HG03342 (cell line): ENCODE results near the gene PIEZO2.
"Not testable (repeated sequence)": the region's sequence is repeated elsewhere in the genome, so short reads cannot be mapped to it uniquely, and the experiment has no call there.

Experiments
- ATAC-seq: cut with Tn5 transposase; IDR thresholded peaks from one replicate; pipeline ENCODE4 v1.9.1; 2021; ENCODE audit warnings: mild to moderate bottlenecking, moderate library complexity; ENCODE audit not compliant: unreplicated experiment

Gene PIEZO2

GRCh38 chr18:10930076-10930475, 219.3 kb downstream of the PIEZO2 start:
- no peak for ATAC-seq

- ATAC-seq = peak; percentile 80
Measured at GRCh38 chr18:10928772-10929373, 220.5 kb downstream of the PIEZO2 start.

GRCh38 chr18:10928011-10928771, 221.2 kb downstream of the PIEZO2 start:
- ATAC-seq = no peak

DNA sequence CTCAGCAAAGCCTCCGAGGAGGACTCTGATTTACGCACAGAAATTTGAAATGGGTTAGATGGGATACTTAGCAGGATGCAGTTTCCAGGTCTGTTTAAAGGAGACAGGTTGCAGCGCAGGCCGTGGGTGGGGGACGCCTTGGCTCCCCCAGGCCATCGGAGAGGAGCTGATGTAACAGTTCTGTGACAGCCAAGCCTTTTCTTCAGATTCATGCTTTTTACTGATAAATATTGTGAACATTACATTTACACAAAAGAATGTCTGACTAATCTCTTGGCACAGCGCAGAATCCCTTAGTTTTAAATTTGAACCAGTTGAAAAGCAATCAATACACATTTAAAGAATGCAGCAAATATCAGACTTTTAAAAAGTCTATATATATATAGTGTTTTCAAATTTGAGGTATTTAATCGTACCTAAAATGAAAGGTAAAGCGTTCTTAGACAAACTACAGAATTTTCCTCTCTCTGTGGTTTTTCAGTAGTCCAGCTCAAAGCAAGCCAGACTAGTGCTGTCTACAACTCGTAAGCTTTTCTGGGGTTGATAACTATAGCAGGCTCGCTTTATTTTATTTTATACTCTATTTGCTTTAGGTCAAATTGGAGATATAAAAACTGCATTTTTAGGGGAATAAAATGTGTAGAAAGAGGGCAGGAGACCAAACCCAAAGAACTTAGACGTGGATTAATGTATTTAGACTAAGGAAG, 221.9 kb downstream of the PIEZO2 start:
- ATAC-seq = no peak

- no peak for ATAC-seq
Measured at GRCh38 chr18:10926621-10927161, 222.7 kb downstream of the PIEZO2 start.

DNA sequence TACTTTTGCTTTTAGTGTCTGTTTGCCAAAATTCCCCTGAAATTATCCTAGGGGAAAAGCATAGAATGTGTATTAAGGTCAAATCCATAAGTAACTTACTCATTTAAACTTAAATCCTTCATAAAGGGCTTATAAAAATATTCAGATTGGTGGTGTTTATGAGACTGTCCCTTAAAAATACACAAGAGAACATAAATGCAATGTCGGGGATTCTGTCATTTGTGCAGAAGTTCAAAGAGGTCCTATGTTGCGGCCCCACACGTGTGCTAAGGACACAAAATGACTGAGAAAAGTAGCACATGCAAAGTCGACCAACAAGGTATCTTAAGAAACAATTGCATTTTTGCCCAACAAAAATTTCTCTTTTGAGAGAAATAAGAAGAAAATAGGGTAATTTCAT, 225.1 kb downstream of the PIEZO2 start:
- ATAC-seq = no peak

- ATAC-seq = no peak
Measured at GRCh38 chr18:10923551-10924070, 225.8 kb downstream of the PIEZO2 start.

- ATAC-seq = no peak
Measured at GRCh38 chr18:10923141-10923540, 226.2 kb downstream of the PIEZO2 start.

GRCh38 chr18:10922712-10923111, 226.7 kb downstream of the PIEZO2 start:
- not testable (repeated sequence) for ATAC-seq

GRCh38 chr18:10920309-10920708, 229.1 kb downstream of the PIEZO2 start:
- not testable (repeated sequence) for ATAC-seq

DNA sequence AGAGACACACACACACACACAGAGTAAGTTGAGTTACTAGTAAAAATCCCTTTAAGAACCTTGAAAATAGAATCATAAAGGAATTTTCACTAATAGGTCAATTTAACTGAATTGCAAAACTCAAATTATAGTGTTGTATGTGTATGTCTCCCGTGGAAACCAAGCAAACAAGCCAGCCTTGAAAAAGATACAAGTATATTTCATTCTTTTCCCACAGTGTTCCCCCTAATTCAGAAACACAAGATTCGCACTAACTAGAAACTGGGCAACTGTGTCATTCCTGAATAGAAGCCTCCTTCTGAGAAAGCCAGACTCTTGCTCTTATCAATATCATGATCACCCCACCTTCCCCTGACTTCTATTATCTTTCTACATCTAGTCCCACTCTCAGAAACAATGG, 229.5 kb downstream of the PIEZO2 start:
- no peak for ATAC-seq

GRCh38 chr18:10916865-10917264, 232.5 kb downstream of the PIEZO2 start:
- no peak for ATAC-seq

DNA sequence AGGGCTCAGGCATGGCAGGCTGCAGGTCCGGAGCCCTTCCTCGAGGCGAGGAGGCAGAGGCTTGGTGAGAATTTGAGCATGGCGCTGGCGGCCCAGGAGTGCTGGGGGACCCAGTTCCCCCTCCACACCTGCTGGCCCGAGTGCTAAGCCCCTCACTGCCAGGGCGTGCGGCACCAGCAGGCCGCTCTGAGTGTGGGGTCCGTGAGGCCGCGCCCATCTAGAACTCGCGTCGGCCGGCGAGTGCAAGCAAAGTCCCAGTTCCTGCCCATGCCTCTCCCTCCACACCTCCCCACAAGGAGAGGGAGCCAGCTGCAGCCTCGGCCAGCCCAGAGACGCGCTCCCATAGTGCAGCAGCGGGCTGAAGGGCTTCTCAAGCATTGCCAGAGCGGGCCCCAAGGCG, 233.0 kb downstream of the PIEZO2 start:
- ATAC-seq = no peak

DNA sequence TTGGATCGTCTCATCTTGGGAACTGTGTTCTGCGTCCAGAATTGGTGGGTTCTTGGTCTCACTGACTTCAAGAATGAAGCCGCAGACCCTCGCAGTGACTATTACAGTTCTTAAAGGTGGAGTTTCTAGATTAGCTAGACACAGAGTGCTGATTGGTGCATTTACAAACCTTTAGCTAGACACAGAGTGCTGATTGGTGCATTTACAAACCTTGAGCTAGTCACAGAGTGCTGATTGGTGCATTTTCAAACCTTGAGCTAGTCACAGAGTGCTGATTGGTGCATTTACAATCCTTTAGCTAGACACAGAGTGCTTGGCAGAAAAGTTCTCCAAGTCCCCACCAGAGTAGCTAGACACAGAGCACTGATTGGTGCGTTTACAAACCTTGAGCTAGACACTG, 233.6 kb downstream of the PIEZO2 start:
- not testable (repeated sequence) for ATAC-seq

- ATAC-seq = not testable (repeated sequence)
Measured at GRCh38 chr18:10914610-10915009, 234.8 kb downstream of the PIEZO2 start.

GRCh38 chr18:10913919-10914318, 235.4 kb downstream of the PIEZO2 start:
- ATAC-seq = no peak

DNA sequence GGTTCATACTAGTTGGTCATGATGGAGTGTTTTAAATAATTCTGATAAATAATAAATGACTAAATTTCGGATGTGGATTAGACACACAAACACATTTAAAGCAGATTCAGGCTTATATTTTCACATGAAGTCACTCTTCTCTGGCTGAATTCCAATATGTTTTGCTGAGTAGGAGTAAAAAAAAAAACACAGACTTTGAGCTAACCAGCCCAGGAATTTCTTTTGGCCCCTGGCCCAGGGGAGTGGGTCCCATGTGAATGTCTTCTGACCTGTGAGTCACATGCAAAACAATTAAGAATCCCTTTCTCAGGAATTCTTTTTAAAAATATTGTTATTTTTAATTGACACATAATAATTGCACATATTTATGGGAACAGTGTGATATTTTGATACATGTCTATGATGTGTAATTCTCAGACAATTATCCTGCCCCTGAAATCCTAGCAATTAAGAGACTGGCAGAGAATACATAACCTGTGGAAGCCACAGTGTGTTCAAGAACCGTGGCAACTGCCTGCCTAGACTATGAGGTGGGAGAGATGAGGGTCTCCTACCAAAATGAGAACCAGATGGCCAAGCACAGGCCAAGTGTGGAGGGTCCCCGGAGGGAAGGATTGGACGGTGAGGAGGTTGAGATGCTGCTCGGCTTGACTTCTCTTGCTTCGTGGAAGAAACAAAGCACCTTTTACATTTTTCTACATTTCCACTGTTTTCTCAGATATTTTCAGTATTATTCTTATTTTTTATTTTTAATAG, 236.4 kb downstream of the PIEZO2 start:
- no peak for ATAC-seq

DNA sequence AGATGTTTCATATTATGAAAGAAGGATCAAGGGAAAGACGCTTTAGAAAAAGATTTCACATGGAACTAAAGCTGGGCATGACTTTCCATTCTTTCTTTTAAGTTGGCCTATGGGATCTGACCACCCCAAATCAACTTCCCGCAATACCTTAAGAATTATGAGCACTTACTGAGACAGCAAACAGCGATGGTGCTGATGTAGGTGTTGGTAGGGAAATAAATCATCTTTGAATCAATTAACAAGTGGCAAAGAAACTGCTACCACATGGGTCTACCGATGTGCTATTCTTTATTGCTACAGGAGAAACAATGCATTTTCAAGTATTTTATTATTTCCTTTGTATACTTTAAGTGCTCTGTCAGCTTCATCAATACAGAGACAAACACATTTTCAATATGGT, 239.6 kb downstream of the PIEZO2 start:
- no peak for ATAC-seq

DNA sequence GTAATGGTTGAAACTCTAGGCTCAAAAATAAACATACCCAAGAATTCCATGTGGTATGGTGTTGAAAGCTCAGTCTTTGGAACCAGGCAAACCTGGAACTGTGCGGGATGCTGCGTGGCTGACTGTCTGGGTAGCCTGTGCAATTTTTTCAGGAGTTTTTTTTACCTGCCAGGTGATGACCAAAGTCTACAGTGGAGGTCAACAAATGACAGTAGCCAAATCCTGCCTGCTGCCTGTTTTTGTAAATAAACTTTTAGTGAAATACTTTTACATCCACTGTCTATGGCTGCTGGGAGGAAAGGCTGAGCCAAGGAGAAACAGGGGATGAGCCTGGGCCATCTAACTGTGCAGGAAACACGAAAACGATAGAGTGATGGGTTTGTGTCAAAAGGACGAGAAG, 240.6 kb downstream of the PIEZO2 start:
- ATAC-seq = no peak

GRCh38 chr18:10907749-10908148, 241.6 kb downstream of the PIEZO2 start:
- no peak for ATAC-seq

DNA sequence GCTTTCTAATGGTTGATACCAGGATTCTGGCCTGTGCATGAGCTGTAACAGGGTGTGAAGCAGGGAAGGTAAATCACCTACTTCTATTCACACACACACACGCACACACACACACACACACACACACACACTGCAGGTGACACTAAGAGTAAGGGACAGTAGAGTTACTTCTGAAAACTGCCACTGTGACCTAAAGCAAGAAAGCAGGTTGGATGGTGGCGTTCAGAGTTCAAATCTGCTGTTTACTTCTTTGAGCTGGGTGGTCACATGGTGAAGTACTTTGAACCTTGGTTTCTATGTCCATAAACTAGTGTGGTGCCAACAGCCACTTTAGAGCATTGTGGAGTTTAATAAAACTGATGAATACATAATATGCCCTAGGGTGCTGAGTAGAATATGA, 248.0 kb downstream of the PIEZO2 start:
- no peak for ATAC-seq
